GM12865 (cell line): ENCODE results near the gene DCLRE1A.
"Not testable (repeated sequence)": the region's sequence is repeated elsewhere in the genome, so short reads cannot be mapped to it uniquely, and the experiment has no call there.

ENCODE experiments used
- DNase-seq: peaks from one replicate; pipeline ENCODE4 v3.0.0; 2010; ENCODE audit warnings: low read depth
- H3K4me3 ChIP-seq: 2 replicates; pipeline ENCODE4 v1.5.1; 2011; ENCODE audit warnings: mild to moderate bottlenecking, low read depth, low read length, control low read depth
- TF ChIP-seq, protein P1 (sequence below): IDR thresholded peaks from 2 replicates; pipeline ENCODE4 v1.5.1; 2011; ENCODE audit warnings: low read length, control low read depth, low read depth, inconsistent platforms; ENCODE audit not compliant: insufficient read depth; ENCODE audit errors: missing control alignments

Gene DCLRE1A

DNA sequence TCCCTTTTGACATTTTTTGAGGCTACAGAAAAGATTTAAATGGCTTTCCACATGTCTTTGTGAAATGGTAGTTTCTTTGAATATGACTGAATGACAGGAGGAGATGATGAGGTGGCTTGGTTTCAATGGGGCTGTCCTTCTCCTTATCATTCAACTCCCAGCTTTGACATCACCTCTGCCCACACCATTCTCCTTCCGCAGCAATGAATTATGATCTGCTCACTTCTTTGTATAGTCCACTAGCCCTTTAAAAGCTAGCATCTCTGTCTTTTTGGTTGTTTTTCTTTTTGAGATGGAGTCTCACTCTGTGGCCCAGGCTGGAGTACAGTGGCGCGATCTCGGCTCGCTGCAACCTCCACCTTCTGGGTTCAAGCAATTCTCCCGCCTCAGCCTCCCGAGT is 31.7 kb downstream of the DCLRE1A start:
- no peak overlapping the region for H3K4me3 ChIP-seq
- TF ChIP-seq, protein P1, sequence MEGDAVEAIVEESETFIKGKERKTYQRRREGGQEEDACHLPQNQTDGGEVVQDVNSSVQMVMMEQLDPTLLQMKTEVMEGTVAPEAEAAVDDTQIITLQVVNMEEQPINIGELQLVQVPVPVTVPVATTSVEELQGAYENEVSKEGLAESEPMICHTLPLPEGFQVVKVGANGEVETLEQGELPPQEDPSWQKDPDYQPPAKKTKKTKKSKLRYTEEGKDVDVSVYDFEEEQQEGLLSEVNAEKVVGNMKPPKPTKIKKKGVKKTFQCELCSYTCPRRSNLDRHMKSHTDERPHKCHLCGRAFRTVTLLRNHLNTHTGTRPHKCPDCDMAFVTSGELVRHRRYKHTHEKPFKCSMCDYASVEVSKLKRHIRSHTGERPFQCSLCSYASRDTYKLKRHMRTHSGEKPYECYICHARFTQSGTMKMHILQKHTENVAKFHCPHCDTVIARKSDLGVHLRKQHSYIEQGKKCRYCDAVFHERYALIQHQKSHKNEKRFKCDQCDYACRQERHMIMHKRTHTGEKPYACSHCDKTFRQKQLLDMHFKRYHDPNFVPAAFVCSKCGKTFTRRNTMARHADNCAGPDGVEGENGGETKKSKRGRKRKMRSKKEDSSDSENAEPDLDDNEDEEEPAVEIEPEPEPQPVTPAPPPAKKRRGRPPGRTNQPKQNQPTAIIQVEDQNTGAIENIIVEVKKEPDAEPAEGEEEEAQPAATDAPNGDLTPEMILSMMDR = no peak

DNA sequence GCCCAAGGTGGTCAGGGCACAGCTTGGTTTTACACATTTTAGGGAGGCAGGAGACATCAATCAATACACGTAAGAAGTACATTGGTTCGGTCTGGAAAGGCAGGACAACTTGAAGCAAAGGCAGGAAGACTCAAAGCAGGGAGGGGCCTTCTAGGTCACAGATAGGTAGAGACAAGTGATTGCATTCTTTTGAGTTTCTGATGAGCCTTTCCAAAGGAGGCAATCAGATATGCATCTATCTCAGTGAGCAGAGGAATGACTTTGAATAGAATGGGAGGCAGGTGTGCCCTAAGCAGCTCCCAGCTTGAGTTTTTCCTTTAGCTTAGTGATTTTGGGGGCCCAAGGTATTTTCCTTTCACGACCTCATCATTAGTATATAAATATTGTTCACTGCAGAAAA is 32.6 kb downstream of the DCLRE1A start:
- not testable (repeated sequence) for H3K4me3 ChIP-seq, DNase-seq

More for the DNA sequence above, 31.7 kb downstream of the DCLRE1A start:
- no peak for DNase-seq

DNA sequence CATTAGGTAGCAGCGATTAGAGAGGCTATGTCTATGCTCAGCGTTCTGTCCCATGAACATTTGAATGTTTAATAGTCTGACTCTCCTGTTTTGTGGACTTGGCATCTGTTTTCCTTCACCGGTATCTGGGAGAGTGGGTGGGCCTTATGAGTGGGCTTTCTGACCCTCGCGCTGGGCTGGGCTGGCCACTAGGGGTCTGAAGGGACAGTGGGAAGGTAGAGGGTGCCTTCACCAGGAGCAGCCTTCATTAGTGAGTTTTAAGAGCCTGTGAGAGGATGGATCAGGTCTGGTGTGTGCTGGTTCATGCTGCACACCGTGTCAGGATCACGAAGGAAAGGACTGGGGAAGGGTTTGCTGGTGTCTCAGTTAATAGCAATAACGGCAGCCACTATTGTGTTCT is 33.4 kb downstream of the DCLRE1A start:
- no peak for DNase-seq
- TF ChIP-seq, protein P1 = peak; percentile 10
- no peak overlapping the region for H3K4me3 ChIP-seq

DNA sequence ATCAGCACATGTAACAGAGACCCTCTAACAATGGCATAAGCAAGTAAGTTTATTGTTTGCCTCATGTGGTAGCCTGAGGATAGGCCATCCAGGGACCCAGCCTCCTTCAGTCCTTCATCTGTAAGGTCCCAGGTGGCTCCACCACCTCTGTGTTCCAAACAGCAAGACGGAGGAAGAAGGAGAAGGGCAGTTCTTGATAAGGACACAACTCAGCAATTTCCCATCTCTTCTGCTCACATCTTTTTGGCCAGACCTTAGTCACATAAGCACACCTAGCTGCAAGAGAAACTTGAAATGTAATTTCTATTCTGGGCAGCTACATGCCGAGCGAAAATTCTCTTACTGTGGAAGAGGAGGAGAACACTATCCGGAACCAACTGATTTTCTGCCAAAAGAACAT is 33.9 kb downstream of the DCLRE1A start:
- TF ChIP-seq, protein P1 = no peak
- no peak for DNase-seq
- no peak overlapping the region for H3K4me3 ChIP-seq

DNA sequence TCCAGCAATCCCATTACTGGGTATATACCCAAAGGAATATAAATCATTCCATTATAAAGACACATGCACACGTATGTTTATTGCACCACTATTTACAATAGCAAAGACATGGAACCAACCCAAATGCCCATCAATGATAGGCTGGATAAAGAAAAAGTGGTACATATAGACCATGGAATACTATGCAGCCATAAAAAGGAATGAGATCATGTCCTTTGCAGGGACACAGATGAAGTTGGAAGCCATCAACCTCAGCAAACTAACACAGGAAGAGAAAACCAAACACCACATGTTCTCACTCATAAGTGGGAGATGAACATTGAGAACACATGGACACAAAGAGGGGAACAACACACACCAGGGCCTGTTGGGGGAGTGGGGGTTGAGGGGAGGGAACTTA is 39.2 kb downstream of the DCLRE1A start:
- not testable (repeated sequence) for H3K4me3 ChIP-seq, DNase-seq

- TF ChIP-seq, protein P1 = no peak
- peak; percentile 55 for DNase-seq
- H3K4me3 ChIP-seq = no peak overlapping the region
Measured at GRCh38 chr10:113808168-113808567, 45.7 kb downstream of the DCLRE1A start.

GRCh38 chr10:113806503-113806902 is 47.4 kb downstream of the DCLRE1A start:
- H3K4me3 ChIP-seq = no peak overlapping the region
- DNase-seq = no peak
- TF ChIP-seq, protein P1 = no peak

- TF ChIP-seq, protein P1 = no peak
- no peak for DNase-seq
Measured at GRCh38 chr10:113802997-113803396, 50.9 kb downstream of the DCLRE1A start.

More at GRCh38 chr10:113802997-113803396, 50.9 kb downstream of the DCLRE1A start:
- H3K4me3 ChIP-seq = no peak overlapping the region
